HCT116 (cell line): ENCODE data around the gene RAPGEFL1. TPM values are rescaled to one million over a fixed set of nuclear protein-coding genes. Genes with fewer than 3 reads are reported as not detected.

Experiments used
- ATAC-seq: fragments of 200-7000 bp; cut with Tn5 transposase; 2 replicates; pipeline ENCODE4 v1.9.1; 2020; ENCODE audit warnings: mild to moderate bottlenecking, moderate library complexity
- BruUV-seq: library from RNA; stranded (reverse); fragments of 400-500 nt; replicated peaks from 2 replicates; lab custom pipeline; 2021; lab: Mats Ljungman, UMichigan
- CTCF ChIA-PET: fragments of 300-600 bp; sonication (Branson Sonifier 250); formaldehyde crosslinking; loops from one replicate; lab custom pipeline; 2021; ENCODE audit warnings: antibody characterized with exemption; lab: Charles Lee
- POLR2A ChIA-PET: fragments of 300-600, 350-600 bp; sonication (Branson Sonifier 250); formaldehyde crosslinking; loops from one replicate; lab custom pipeline; 2021; ENCODE audit warnings: antibody characterized with exemption; lab: Charles Lee
- RAD21 ChIA-PET, 2 experiments: fragments of 300-600 bp; sonication (Branson Sonifier 250); formaldehyde crosslinking; loops; one replicate each; lab custom pipeline; 2023; ENCODE audit warnings: low total read pairs in 2 of 2; ENCODE audit not compliant: uncharacterized antibody in 2 of 2, unreplicated experiment in 2 of 2, low non-redundant PET in 1 of 2; lab: Charles Lee
- DNase-seq: peaks from one replicate; pipeline ENCODE4 v3.0.0-alpha.2; 2010; ENCODE audit warnings: low read depth, low spot score
- H2AFZ ChIP-seq: fragments of 200-600 bp; shearing (Covaris generic), sonication (generic); 2 replicates; pipeline ENCODE4 v1.6.1; 2017; ENCODE audit warnings: low read depth, mixed run types, mixed read lengths, antibody characterized with exemption, low read length; ENCODE audit not compliant: poor library complexity, severe bottlenecking
- H3K27ac ChIP-seq: 2 replicates; pipeline ENCODE4 v1.5.1; 2012; ENCODE audit warnings: low read depth, low read length
- H3K27me3 ChIP-seq: fragments of 200-600 bp; sonication (generic); 2 replicates; pipeline ENCODE4 v1.6.1; 2016; ENCODE audit warnings: mixed run types, low read length, mixed read lengths; ENCODE audit not compliant: insufficient read depth
- H3K36me3 ChIP-seq, 2 experiments: fragments of 200-500 bp in 1 of 2; fragments of 200-600 bp in 1 of 2; sonication (Bioruptor generic) in 1 of 2; sonication (generic) in 1 of 2; 2 replicates each; pipeline versions ENCODE4 v1.5.1 to v1.6.1; 2014 to 2016; ENCODE audit warnings: low read length in 2 of 2, inconsistent platforms in 1 of 2, mixed read lengths in 1 of 2, mixed run types in 1 of 2; ENCODE audit not compliant: insufficient read depth in 2 of 2, control insufficient read depth in 1 of 2
- H3K4me1 ChIP-seq, 2 experiments: fragments of 200-600 bp in 1 of 2; sonication (generic) in 1 of 2; 2 replicates each; pipeline versions ENCODE4 v1.5.1 to v1.6.1; 2012 to 2017; ENCODE audit warnings: low read length in 2 of 2, inconsistent platforms in 1 of 2, mild to moderate bottlenecking in 1 of 2, mixed read lengths in 1 of 2, mixed run types in 1 of 2, moderate library complexity in 1 of 2; ENCODE audit not compliant: insufficient read depth in 2 of 2, control insufficient read depth in 1 of 2
- H3K4me2 ChIP-seq: fragments of 200-600 bp; sonication (generic); 2 replicates; pipeline ENCODE4 v1.6.1; 2017; ENCODE audit warnings: mixed run types, low read length, mixed read lengths
- H3K4me3 ChIP-seq, 2 experiments: fragments of 200-600 bp in 1 of 2; sonication (generic) in 1 of 2; replicated peaks in 1 of 2; 2 replicates each; pipeline ENCODE4 v1.5.1; 2011 to 2016; ENCODE audit warnings: low read length in 2 of 2, control low read depth in 1 of 2, low read depth in 1 of 2, mild to moderate bottlenecking in 1 of 2, mixed read lengths in 1 of 2, mixed run types in 1 of 2
- H3K79me2 ChIP-seq: fragments of 200-600 bp; sonication (generic); 2 replicates; pipeline ENCODE4 v1.6.1; 2017; ENCODE audit warnings: mild to moderate bottlenecking, mixed run types, low read length, moderate library complexity, mixed read lengths; ENCODE audit not compliant: insufficient read depth
- H3K9ac ChIP-seq: fragments of 200-600 bp; sonication (generic); 2 replicates; pipeline ENCODE4 v1.6.1; 2016; ENCODE audit warnings: low read length, mixed read lengths
- H3K9me2 ChIP-seq: fragments of 200-600 bp; sonication (generic), shearing (Covaris generic); 2 replicates; pipeline ENCODE4 v1.6.1; 2017; ENCODE audit warnings: mixed run types, mild to moderate bottlenecking, moderate library complexity; ENCODE audit not compliant: insufficient read depth
- H3K9me3 ChIP-seq, 2 experiments: fragments of 200-500 bp in 1 of 2; fragments of 200-600 bp in 1 of 2; sonication (Bioruptor generic) in 1 of 2; sonication (generic) in 1 of 2; 2 replicates each; pipeline ENCODE4 v1.6.1; 2014 to 2017; ENCODE audit warnings: low read length in 2 of 2, mixed read lengths in 2 of 2, inconsistent platforms in 1 of 2, low read depth in 1 of 2, mild to moderate bottlenecking in 1 of 2, mixed run types in 1 of 2, moderate library complexity in 1 of 2; ENCODE audit not compliant: control insufficient read depth in 1 of 2, insufficient read depth in 1 of 2
- H4K20me1 ChIP-seq: fragments of 200-600 bp; sonication (generic), shearing (Covaris generic); 2 replicates; pipeline ENCODE4 v1.6.1; 2017; ENCODE audit warnings: mixed run types, mild to moderate bottlenecking, moderate library complexity; ENCODE audit not compliant: insufficient read depth
- EGR1 ChIP-seq: IDR thresholded peaks from 2 replicates; pipeline ENCODE4 v1.6.1; 2012; ENCODE audit warnings: low read depth
- ELF1 ChIP-seq: IDR thresholded peaks from 2 replicates; pipeline ENCODE4 v1.6.1; 2012; ENCODE audit warnings: low read depth, borderline replicate concordance
- EZH2phosphoT487 ChIP-seq: fragments of 200-600 bp; IDR thresholded peaks from 2 replicates; pipeline ENCODE4 v1.6.1; 2018; ENCODE audit warnings: antibody characterized with exemption, borderline replicate concordance
- JUND ChIP-seq: IDR thresholded peaks from 2 replicates; pipeline ENCODE4 v1.6.1; 2012
- POLR2AphosphoS5 ChIP-seq: IDR thresholded peaks from 2 replicates; pipeline ENCODE4 v1.6.1; 2011; ENCODE audit warnings: mild to moderate bottlenecking, low read depth, low read length, moderate library complexity
- SIN3A ChIP-seq: IDR thresholded peaks from 2 replicates; pipeline ENCODE4 v1.6.1; 2012; ENCODE audit warnings: low read depth
- SRF ChIP-seq: IDR thresholded peaks from 2 replicates; pipeline ENCODE4 v1.6.1; 2012; ENCODE audit warnings: low read depth
- TCF7L2 ChIP-seq: IDR thresholded peaks from 2 replicates; pipeline ENCODE4 v1.7.0; 2011; ENCODE audit warnings: borderline replicate concordance, inconsistent platforms; ENCODE audit not compliant: insufficient read depth, insufficient read length; ENCODE audit errors: extremely low read depth
- ZNF274 ChIP-seq: fragments of 200-500 bp; sonication (Bioruptor generic); IDR thresholded peaks from 2 replicates; pipeline ENCODE4 v1.6.1; 2014; ENCODE audit warnings: mild to moderate bottlenecking, low read depth, low read length, inconsistent platforms
- intact Hi-C: fragments of 100-400 bp; cut with micrococcal nuclease; formaldehyde crosslinking; loops from 2 replicates; pipeline ENCODE4 v1.10.0; 2022
- total RNA-seq: library from RNA; stranded (reverse); gene quantifications from one replicate; pipeline ENCODE4 v1.2.1, GENCODE V29; 2021; ENCODE audit not compliant: unreplicated experiment
- TF ChIP-seq, protein P1 (sequence below): IDR thresholded peaks from 2 replicates; pipeline ENCODE4 v1.6.1; 2011; ENCODE audit warnings: mild to moderate bottlenecking, low read length, moderate library complexity; ENCODE audit not compliant: insufficient replicate concordance; ENCODE audit errors: extremely low read depth

The RAPGEFL1 gene
- total RNA-seq, 1 experiment from 2014 or later = 9.7 TPM

DNA sequence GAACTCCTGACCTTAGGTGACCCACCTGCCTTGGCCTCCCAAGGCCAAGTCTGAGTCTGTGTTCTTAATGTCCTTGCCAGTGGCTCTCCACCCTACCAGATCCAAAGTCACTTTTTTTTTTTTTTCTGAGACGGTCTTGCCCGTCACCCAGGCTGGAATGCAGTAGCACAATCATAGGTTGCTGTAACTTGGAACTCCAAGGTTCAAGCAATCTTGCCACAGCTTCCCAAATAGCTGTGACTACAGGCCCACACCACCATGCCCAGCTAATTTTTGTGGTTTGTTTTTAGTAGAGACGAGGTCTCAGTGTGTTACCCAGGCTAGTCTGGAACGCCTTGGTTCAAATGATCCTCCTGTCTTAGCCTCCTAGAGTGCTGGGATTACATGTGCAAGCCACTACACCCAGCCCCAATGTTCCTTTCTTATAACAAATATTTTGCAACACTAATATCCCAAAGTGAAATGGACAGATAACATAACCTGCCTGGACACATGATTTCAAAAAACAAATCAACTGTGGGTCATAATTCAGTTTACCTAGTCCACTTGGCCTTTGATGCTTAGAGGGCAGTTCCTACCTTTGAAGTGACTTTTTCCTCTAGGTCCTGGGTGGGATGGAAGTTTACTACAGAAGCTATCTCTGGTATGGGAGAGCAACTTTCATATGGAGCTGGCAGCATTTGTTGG lies 4.0 kb upstream of the RAPGEFL1 start:
- intact Hi-C loops = no loop called here
- Histone ChIP-seq H3K27ac (no peak overlapping the region), H3K4me3 (no peak overlapping the region), H3K79me2 (peaks cover 4% of the 10 kb centered on the region; the same call in 1 of the 2 replicates), H3K27me3 (no peaks in the 10 kb centered on the region), H3K9ac (no peak overlapping the region), H3K9me2 (no peaks in the 10 kb centered on the region), H3K36me3 (peaks cover 36 to 43% of the 10 kb centered on the region in 2 experiments), H2AFZ (no peak overlapping the region), H4K20me1 (no peaks in the 10 kb centered on the region), H3K9me3 (no peaks in the 10 kb centered on the region), H3K4me2 (no peak overlapping the region), H3K4me1 (peaks cover 14 to 24% of the 10 kb centered on the region in 2 experiments)
- RAD21 ChIA-PET = no interaction called here
- ATAC-seq = no peak
- BruUV-seq = no TSS peak
- POLR2A ChIA-PET = interaction anchor here (0.6 to 1.0 kb wide), 2 partner anchors 34 to 57 kb away, joined by 4 read pairs; no protein-coding TSS in a partner anchor
- TF ChIP-seq POLR2AphosphoS5 (no peak), EGR1 (no peak), SIN3A (no peak), ZNF274 (no peak), EZH2phosphoT487 (no peak), JUND (no peak), SRF (no peak), TCF7L2 (no peak), ELF1 (no peak)
- TF ChIP-seq, protein P1, sequence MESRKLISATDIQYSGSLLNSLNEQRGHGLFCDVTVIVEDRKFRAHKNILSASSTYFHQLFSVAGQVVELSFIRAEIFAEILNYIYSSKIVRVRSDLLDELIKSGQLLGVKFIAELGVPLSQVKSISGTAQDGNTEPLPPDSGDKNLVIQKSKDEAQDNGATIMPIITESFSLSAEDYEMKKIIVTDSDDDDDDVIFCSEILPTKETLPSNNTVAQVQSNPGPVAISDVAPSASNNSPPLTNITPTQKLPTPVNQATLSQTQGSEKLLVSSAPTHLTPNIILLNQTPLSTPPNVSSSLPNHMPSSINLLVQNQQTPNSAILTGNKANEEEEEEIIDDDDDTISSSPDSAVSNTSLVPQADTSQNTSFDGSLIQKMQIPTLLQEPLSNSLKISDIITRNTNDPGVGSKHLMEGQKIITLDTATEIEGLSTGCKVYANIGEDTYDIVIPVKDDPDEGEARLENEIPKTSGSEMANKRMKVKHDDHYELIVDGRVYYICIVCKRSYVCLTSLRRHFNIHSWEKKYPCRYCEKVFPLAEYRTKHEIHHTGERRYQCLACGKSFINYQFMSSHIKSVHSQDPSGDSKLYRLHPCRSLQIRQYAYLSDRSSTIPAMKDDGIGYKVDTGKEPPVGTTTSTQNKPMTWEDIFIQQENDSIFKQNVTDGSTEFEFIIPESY = no peak
- no peak for DNase-seq
- CTCF ChIA-PET = interaction anchor here (0.6 kb wide), 1 partner anchor 117 kb away, joined by 3 read pairs; no protein-coding TSS in a partner anchor
